Kidney epithelial cell (primary cell): ENCODE data around the gene NOP10. TPM values are rescaled to one million over a fixed set of nuclear protein-coding genes. Genes with fewer than 3 reads are reported as not detected.
A peak's percentile ranks its signal among the peaks of the same experiment; 100 is the strongest.

Source experiments
- DNase-seq: peaks from one replicate; pipeline ENCODE4 v3.0.0-alpha.2; 2010; ENCODE audit warnings: low read depth
- H3K27me3 ChIP-seq: 2 replicates; pipeline ENCODE4 v1.6.0; 2011; ENCODE audit warnings: low read length; ENCODE audit not compliant: control insufficient read depth, insufficient read depth
- H3K36me3 ChIP-seq: 2 replicates; pipeline ENCODE4 v1.5.1; 2011; ENCODE audit warnings: low read length; ENCODE audit not compliant: control insufficient read depth, insufficient read depth
- H3K4me3 ChIP-seq: 2 replicates; pipeline ENCODE4 v1.5.1; 2011; ENCODE audit warnings: low read depth, mild to moderate bottlenecking, control low read depth, low read length
- total RNA-seq: library from RNA; depleted of rRNA; stranded (reverse); fragments of >200 nt; gene quantifications from 2 replicates; pipeline ENCODE4 v1.2.3, GENCODE V29; 2015
- TF ChIP-seq, protein P1 (sequence below): IDR thresholded peaks from 2 replicates; pipeline ENCODE4 v1.5.1; 2011; ENCODE audit warnings: mild to moderate bottlenecking, moderate library complexity, low read length, control low read depth, inconsistent platforms; ENCODE audit not compliant: insufficient read depth, poor library complexity, severe bottlenecking

Gene NOP10
- total RNA-seq, 1 donor from 2014 or later = 355 TPM

DNA sequence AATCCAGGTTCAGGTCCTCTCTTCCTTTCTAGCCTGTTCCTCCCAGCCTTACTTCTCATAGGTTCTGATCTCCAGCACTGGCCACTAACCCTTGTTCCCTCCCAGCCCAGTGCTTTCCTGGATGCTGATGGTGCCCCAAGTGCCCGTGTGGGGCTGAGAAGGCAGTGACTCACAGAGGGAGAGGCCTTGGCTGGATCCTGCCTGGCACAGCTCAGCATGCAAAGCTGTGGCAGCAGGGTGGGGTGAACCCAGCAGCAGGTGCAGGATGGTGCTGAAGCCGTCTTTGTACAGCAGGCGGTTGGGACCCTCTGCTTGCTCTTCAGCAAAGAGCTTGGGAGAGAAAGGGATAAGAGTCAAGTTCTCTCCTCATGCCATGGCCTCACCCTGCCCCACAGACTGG is 16.5 kb upstream of the NOP10 start:
- no peak overlapping the region for H3K4me3 ChIP-seq
- DNase-seq = no peak
- H3K27me3 ChIP-seq = no peaks in the 10 kb centered on the region
- TF ChIP-seq, protein P1, sequence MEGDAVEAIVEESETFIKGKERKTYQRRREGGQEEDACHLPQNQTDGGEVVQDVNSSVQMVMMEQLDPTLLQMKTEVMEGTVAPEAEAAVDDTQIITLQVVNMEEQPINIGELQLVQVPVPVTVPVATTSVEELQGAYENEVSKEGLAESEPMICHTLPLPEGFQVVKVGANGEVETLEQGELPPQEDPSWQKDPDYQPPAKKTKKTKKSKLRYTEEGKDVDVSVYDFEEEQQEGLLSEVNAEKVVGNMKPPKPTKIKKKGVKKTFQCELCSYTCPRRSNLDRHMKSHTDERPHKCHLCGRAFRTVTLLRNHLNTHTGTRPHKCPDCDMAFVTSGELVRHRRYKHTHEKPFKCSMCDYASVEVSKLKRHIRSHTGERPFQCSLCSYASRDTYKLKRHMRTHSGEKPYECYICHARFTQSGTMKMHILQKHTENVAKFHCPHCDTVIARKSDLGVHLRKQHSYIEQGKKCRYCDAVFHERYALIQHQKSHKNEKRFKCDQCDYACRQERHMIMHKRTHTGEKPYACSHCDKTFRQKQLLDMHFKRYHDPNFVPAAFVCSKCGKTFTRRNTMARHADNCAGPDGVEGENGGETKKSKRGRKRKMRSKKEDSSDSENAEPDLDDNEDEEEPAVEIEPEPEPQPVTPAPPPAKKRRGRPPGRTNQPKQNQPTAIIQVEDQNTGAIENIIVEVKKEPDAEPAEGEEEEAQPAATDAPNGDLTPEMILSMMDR = no peak
- H3K36me3 ChIP-seq = no peaks in the 10 kb centered on the region

DNA sequence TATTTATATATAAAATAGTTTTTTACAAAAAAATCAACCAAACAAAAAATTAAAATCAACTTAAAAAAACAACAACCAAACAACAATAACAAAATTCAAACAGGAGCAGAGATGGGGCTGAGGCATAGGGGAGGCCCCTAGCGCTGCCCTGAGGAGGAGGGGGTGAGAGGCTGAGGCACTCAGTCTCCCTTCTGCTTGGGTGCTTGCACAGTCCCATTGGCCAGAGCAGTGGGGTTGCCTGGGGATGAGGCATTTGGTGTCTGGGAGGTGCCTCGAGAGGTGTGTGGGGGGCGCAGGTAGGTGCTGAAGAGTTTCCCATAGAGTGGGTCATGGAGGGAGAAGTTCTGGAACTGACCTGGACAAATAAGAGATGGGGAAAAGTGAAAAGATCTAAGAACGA is 16.0 kb upstream of the NOP10 start:
- TF ChIP-seq, protein P1 = no peak
- H3K27me3 ChIP-seq = no peaks in the 10 kb centered on the region
- H3K36me3 ChIP-seq = no peaks in the 10 kb centered on the region
- DNase-seq = no peak
- H3K4me3 ChIP-seq = no peak overlapping the region

DNA sequence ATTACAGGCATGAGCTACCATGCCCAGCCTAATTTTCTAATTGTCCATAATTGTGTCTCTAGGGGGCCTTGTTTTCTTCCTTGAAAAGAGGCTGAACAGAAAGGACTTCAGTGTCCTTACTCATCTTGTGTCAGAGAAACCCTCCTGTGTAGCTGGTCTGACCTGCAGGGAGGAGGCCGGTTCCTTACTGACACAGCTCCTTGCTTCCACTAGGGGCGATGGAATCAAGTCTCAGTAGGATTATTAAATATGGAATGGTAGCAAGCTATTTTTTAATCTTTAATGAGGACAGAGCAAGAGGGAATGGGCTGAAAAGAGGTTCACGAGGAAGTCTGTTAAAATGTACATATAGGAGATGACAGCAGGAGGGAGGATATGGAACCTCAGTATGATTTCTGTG is 15.4 kb upstream of the NOP10 start:
- DNase-seq = no peak
- TF ChIP-seq, protein P1 = peak; percentile 23
- Histone ChIP-seq H3K4me3 (no peak overlapping the region), H3K36me3 (no peaks in the 10 kb centered on the region), H3K27me3 (no peaks in the 10 kb centered on the region)

DNA sequence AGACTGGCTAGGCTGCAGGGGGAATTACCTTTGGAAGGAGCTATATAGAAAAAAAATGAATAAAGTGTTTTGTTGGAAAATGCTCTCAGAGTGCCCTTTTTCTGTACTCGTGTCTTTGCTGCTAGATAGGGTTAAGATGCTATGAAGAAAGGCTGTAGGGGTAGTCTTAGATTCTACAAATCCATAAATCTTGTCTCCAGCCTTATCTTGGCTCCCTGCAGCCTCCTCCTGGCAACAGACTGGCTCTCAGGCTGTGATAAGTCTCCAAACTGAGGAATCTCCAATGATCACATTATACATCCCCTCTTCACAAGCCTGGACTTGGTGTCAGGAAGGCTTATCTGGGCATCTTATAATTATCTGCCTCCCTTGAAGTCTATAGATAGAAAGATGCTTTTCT is 14.7 kb upstream of the NOP10 start:
- no peak for DNase-seq
- H3K27me3 ChIP-seq = no peaks in the 10 kb centered on the region
- H3K4me3 ChIP-seq = no peak overlapping the region
- no peaks in the 10 kb centered on the region for H3K36me3 ChIP-seq
- TF ChIP-seq, protein P1 = no peak

DNA sequence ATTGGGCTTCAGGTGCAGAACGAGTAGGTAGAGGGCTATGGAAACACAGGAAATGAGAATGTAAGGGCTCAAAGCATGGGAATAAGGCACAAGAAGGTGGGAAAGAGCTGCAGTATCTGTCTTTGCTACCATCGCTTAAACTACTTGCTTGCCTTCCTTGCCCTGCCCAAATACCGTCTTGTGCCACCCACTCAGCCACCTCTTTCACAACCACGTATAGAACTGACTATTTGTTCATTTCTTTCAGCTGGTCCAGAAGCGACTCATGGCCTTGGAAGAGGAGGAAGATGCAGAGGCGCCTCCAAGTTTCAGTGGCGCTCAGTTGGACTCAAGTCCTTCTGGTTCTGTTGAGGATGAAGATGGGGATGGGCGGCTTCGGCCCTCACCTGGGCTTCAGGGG is 12.3 kb upstream of the NOP10 start:
- H3K4me3 ChIP-seq = no peak overlapping the region
- no peaks in the 10 kb centered on the region for H3K36me3 ChIP-seq
- no peak for DNase-seq
- TF ChIP-seq, protein P1 = no peak
- H3K27me3 ChIP-seq = no peaks in the 10 kb centered on the region

DNA sequence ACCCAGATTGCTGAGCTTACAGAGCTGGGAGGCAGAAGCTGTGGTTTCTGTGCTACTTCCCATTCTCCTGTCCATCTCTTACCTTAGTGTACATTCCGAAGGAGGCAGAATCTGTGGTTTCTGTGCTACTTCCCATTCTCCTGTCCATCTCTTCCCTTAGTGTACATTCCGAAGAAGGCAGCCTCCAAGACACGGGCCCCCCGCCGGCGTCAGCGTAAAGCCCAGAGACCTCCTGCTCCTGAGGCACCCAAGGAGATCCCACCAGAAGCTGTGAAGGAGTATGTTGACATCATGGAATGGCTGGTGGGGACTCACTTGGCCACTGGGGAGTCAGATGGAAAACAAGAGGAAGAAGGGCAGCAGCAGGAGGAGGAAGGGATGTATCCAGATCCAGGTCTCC is 11.3 kb upstream of the NOP10 start:
- Histone ChIP-seq H3K4me3 (no peak overlapping the region), H3K27me3 (no peaks in the 10 kb centered on the region), H3K36me3 (no peaks in the 10 kb centered on the region)
- TF ChIP-seq, protein P1 = no peak
- no peak for DNase-seq
